Smooth muscle cell (in vitro differentiated cells): ENCODE results near the gene TMBIM1. TPM values are rescaled to one million over a fixed set of nuclear protein-coding genes. Genes with fewer than 3 reads are reported as not detected.

Experiments
- DNase-seq: peaks from one replicate; lab custom pipeline; 2025; ENCODE audit not compliant: unreplicated experiment; lab: John Stamatoyannopoulos, UW
- H2AFZ ChIP-seq: fragments of 200-600 bp; sonication (generic); 2 replicates; pipeline ENCODE4 v1.6.0; 2016; ENCODE audit warnings: antibody characterized with exemption, low read depth, mild to moderate bottlenecking
- H3F3A ChIP-seq: fragments of 200-600 bp; sonication (generic); 2 replicates; pipeline ENCODE4 v1.6.0; 2017; ENCODE audit warnings: antibody characterized with exemption, low read depth
- H3K27ac ChIP-seq: fragments of 200-600 bp; sonication (generic); 2 replicates; pipeline ENCODE4 v1.5.1; 2016; ENCODE audit warnings: low read depth, mild to moderate bottlenecking
- H3K27me3 ChIP-seq: fragments of 200-600 bp; sonication (generic); 2 replicates; pipeline ENCODE4 v1.6.1; 2016; ENCODE audit warnings: low read depth, mild to moderate bottlenecking
- H3K36me3 ChIP-seq: fragments of 200-600 bp; sonication (generic); 2 replicates; pipeline ENCODE4 v1.5.1; 2016; ENCODE audit warnings: low read depth
- H3K4me1 ChIP-seq: fragments of 200-600 bp; sonication (generic); 2 replicates; pipeline ENCODE4 v1.5.1; 2016; ENCODE audit warnings: low read depth
- H3K4me2 ChIP-seq: fragments of 200-600 bp; sonication (generic); 2 replicates; pipeline ENCODE4 v1.6.0; 2016; ENCODE audit warnings: mild to moderate bottlenecking
- H3K4me3 ChIP-seq: fragments of 200-600 bp; sonication (generic); 2 replicates; pipeline ENCODE4 v1.5.1; 2016; ENCODE audit warnings: mild to moderate bottlenecking
- H3K79me2 ChIP-seq: fragments of 200-600 bp; sonication (generic); 2 replicates; pipeline ENCODE4 v1.6.0; 2016; ENCODE audit warnings: low read depth, mild to moderate bottlenecking
- H3K9ac ChIP-seq: fragments of 200-600 bp; sonication (generic); 2 replicates; pipeline ENCODE4 v1.6.0; 2016; ENCODE audit warnings: low read depth
- H3K9me3 ChIP-seq: fragments of 200-600 bp; sonication (generic); replicated peaks from 2 replicates; pipeline ENCODE4 v1.5.1; 2016; ENCODE audit warnings: low read depth
- H4K20me1 ChIP-seq: fragments of 200-600 bp; sonication (generic); 2 replicates; pipeline ENCODE4 v1.6.0; 2016; ENCODE audit warnings: low read depth
- WGBS: methylation state at CpG from one replicate; pipeline ENCODE4 v1.1.7; 2016; ENCODE audit warnings: low lambda C conversion rate; 5-methylcytosine and 5-hydroxymethylcytosine counted together
- polyA plus RNA-seq: library from polyadenylated mRNA; unstranded; fragments of >200 nt; fragmentation: Nextera tagmentation; extraction: Ambion mirVana; gene quantifications from 2 replicates; pipeline ENCODE4 v1.2.1, GENCODE V29; 2016
- total RNA-seq: library from RNA; depleted of rRNA; stranded (reverse); fragments of >200 nt; gene quantifications from 2 replicates; pipeline ENCODE4 v1.2.3, GENCODE V29; 2014
- TF ChIP-seq, protein P1 (sequence below): fragments of 200-600 bp; sonication (generic); IDR thresholded peaks from 2 replicates; pipeline ENCODE4 v1.5.1; 2017; ENCODE audit warnings: borderline replicate concordance, mild to moderate bottlenecking, antibody characterized with exemption; ENCODE audit not compliant: insufficient read depth, poor library complexity, severe bottlenecking

TMBIM1 gene
- total and polyA plus RNA-seq, 2 experiments from 2014 or later = 109 to 121 TPM

DNA sequence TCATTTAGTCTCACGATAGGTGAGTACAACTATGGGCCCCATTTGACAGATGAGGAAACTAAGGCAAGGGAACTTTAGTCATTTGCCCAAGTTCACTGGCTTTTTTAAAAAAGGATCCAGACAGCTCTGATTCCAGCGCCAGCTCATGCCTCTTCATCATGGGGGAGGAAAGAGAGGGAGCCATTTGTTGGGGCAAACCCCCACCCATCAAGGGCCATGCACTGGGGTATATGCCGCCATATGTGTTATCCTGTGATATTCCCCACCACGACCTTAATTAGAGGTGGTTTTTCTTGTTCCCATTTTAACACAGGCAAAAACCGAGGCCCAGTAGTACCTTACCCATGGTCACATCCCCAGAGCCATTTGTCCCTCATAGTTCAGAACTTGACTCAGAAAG is 32.1 kb downstream of the TMBIM1 start:
- H3K36me3 ChIP-seq = peaks cover 2% of the 10 kb centered on the region
- 87% methylated on average over 5 of the region's 5 CpGs for WGBS

DNA sequence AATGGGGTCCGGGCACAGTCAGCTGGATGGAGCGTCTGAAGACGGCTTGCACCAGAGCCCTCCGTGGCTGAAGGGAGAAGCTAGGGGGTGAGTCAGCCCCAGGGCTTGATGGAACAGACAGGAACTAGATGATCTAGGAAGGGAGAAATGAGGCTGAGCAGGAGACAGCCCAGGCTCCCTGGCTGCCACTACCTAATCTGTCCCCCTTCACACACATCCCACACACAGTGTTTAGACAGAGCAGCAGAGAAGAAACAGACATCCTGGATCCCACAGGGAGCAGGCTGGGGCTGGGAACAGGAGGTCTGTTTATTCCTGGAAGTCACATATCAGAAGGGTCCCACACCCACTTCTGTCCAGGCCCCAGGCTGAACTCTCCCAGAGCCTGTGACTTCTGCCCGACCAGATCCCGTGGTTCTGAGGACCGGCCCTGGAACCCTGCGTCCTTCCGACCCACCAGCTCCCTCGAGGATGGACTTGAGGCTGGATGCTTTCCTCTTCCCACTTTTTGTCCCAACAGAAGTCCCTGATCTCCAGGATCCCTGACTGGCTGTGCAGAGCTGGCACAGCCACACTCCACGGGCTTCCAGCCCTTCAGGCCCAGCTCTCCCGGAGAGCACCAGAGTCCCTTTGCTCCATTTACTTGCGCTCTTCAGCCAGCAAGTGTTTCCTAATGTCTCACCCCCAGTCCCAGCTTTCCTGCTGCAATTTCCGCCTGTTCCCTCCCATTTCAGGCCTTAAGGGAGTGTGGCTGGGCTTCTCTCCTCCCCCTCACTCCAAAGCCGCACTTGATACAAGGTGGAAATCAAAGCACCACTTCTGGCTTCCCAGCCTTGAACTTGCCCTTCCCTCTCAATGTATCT is 33.0 kb downstream of the TMBIM1 start:
- Histone ChIP-seq H3K27me3 (no peaks in the 10 kb centered on the region), H3K4me1 (peaks cover 15% of the 10 kb centered on the region), H3F3A (peaks cover 54% of the 10 kb centered on the region), H3K9ac (peak overlapping the region; percentile 67), H2AFZ (no peak overlapping the region), H3K27ac (peak overlapping the region; percentile 90), H3K9me3 (no peaks in the 10 kb centered on the region), H3K36me3 (peaks cover 9% of the 10 kb centered on the region), H3K4me2 (peak overlapping the region; percentile 50), H3K79me2 (no peaks in the 10 kb centered on the region), H4K20me1 (peaks cover 20% of the 10 kb centered on the region), H3K4me3 (no peak overlapping the region)
- TF ChIP-seq, protein P1, sequence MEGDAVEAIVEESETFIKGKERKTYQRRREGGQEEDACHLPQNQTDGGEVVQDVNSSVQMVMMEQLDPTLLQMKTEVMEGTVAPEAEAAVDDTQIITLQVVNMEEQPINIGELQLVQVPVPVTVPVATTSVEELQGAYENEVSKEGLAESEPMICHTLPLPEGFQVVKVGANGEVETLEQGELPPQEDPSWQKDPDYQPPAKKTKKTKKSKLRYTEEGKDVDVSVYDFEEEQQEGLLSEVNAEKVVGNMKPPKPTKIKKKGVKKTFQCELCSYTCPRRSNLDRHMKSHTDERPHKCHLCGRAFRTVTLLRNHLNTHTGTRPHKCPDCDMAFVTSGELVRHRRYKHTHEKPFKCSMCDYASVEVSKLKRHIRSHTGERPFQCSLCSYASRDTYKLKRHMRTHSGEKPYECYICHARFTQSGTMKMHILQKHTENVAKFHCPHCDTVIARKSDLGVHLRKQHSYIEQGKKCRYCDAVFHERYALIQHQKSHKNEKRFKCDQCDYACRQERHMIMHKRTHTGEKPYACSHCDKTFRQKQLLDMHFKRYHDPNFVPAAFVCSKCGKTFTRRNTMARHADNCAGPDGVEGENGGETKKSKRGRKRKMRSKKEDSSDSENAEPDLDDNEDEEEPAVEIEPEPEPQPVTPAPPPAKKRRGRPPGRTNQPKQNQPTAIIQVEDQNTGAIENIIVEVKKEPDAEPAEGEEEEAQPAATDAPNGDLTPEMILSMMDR = no peak
- peak; percentile 50 for DNase-seq
- WGBS = 9% methylated on average over 15 of the region's 15 CpGs

More for the DNA sequence above, 32.1 kb downstream of the TMBIM1 start:
- Histone ChIP-seq H3K4me2 (peak overlapping the region; percentile 30), H3K27ac (peak overlapping the region; percentile 90), H3K79me2 (no peaks in the 10 kb centered on the region), H2AFZ (no peak overlapping the region), H3K9ac (no peak overlapping the region), H3K4me1 (peaks cover 15% of the 10 kb centered on the region), H4K20me1 (peaks cover 11% of the 10 kb centered on the region), H3K27me3 (no peaks in the 10 kb centered on the region), H3K9me3 (no peaks in the 10 kb centered on the region), H3K4me3 (no peak overlapping the region), H3F3A (peaks cover 46% of the 10 kb centered on the region)
- DNase-seq = no peak
- TF ChIP-seq, protein P1 = no peak

DNA sequence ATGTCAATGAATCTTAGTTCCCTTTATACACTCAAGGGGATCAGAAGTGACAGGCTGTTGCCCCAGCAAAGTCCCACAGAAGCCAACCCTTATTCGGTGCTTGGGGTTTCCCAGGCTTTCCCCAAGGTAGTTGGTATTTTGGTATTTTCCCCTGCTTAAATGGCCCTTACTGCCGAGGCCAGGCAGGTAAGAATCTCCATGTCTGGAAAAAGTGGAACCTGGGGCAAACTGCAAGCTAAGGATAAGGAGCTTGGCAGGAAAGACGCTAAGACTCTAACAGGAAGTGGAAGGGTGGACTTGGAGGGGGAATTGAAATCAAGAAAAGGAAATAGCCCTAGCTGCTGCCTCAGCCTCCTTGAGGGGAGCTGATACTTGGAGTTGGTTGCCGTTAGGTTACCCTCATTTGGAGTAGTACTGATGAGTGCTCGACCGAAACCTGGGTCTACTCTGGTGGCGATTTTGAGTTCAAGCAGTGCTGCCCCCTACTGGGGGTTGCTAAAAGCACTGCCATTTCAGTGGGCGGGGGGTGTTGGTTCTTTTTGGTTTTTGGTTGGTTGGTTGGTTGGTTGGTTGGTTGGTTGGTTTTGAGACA is 34.8 kb downstream of the TMBIM1 start:
- no peak overlapping the region for H2AFZ ChIP-seq
- peaks cover 22% of the 10 kb centered on the region for H3K36me3 ChIP-seq
- DNase-seq = no peak
- peaks cover 69% of the 10 kb centered on the region for H3F3A ChIP-seq
- TF ChIP-seq, protein P1 = peak; percentile 59
- H3K4me2 ChIP-seq = no peak overlapping the region
- H3K27me3 ChIP-seq = no peaks in the 10 kb centered on the region
- H3K27ac ChIP-seq = peak overlapping the region; percentile 61
- WGBS = 58% methylated on average over 8 of the region's 8 CpGs
- H3K9me3 ChIP-seq = no peaks in the 10 kb centered on the region
- H3K79me2 ChIP-seq = no peaks in the 10 kb centered on the region
- H4K20me1 ChIP-seq = peaks cover 38% of the 10 kb centered on the region
- H3K4me3 ChIP-seq = no peak overlapping the region
- no peak overlapping the region for H3K9ac ChIP-seq
- H3K4me1 ChIP-seq = peaks cover 15% of the 10 kb centered on the region
